Measurements from ENCODE around the gene CORO2B. TPM values are rescaled to one million over a fixed set of nuclear protein-coding genes. Genes with fewer than 3 reads are reported as not detected.

CORO2B gene
- total RNA-seq, 1 donor from 2014 or later = 1.1 TPM

DNA sequence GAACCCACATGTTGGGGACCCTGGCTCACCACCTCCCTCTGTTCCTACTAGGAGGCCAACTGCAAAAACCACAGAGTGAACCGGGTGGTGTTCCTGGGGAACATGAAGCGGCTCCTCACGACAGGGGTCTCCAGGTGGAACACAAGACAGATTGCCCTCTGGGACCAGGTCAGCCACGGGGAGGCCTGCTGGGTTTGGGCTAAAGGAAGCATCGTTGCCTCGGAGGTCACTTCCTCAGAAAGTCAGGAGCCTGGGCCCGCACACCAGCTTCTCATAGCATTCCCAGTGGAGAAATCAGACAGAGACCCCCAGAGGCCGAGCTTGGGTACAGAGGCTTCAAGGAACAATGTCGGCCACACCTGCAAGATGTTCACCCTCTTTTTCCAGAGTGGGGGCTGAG lies 135.1 kb downstream of the CORO2B start:
- TF ChIP-seq, protein P1, sequence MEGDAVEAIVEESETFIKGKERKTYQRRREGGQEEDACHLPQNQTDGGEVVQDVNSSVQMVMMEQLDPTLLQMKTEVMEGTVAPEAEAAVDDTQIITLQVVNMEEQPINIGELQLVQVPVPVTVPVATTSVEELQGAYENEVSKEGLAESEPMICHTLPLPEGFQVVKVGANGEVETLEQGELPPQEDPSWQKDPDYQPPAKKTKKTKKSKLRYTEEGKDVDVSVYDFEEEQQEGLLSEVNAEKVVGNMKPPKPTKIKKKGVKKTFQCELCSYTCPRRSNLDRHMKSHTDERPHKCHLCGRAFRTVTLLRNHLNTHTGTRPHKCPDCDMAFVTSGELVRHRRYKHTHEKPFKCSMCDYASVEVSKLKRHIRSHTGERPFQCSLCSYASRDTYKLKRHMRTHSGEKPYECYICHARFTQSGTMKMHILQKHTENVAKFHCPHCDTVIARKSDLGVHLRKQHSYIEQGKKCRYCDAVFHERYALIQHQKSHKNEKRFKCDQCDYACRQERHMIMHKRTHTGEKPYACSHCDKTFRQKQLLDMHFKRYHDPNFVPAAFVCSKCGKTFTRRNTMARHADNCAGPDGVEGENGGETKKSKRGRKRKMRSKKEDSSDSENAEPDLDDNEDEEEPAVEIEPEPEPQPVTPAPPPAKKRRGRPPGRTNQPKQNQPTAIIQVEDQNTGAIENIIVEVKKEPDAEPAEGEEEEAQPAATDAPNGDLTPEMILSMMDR (IDR thresholded peaks at IDR 0.05; ENCODE audit: unreplicated experiment) = no peak
- Mint-ChIP-seq H3K9me3 (no peaks in the 10 kb centered on the region), H3K27me3 (ENCODE audit: low read depth) (no peaks in the 10 kb centered on the region), H3K27ac (no peak overlapping the region), H3K36me3 (no peaks in the 10 kb centered on the region), H3K4me1 (peaks cover 13% of the 10 kb centered on the region), H3K4me3 (no peak overlapping the region)
- DNase-seq (ENCODE audit: low spot score in 2 of 2, unreplicated experiment in 2 of 2) = no peak

DNA sequence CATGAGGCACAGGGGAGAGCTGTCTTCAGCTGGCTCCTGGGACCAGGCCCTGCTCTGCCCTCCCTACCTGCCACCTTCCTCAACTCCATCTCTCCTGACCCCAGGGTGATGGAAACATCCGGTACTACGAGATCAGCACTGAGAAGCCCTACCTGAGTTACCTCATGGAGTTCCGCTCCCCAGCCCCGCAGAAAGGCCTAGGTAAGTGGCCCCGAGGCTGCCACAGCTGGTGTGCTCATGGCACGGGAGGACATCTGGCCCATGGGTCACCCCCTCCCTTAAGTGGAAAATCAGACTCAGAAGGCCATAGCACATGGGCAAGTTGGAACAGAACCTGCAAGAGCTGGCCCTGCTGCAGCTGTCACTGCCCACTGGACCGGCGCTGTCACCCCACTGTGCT lies 136.3 kb downstream of the CORO2B start:
- TF ChIP-seq, protein P1 (IDR thresholded peaks at IDR 0.05; ENCODE audit: unreplicated experiment) = no peak
- H3K4me3 Mint-ChIP-seq = no peak overlapping the region
- no peaks in the 10 kb centered on the region for H3K36me3 Mint-ChIP-seq
- peaks cover 13% of the 10 kb centered on the region for H3K4me1 Mint-ChIP-seq
- H3K27me3 Mint-ChIP-seq (ENCODE audit: low read depth) = no peaks in the 10 kb centered on the region
- H3K9me3 Mint-ChIP-seq = no peaks in the 10 kb centered on the region
- no peak overlapping the region for H3K27ac Mint-ChIP-seq
- no peak for DNase-seq (ENCODE audit: low spot score in 2 of 2, unreplicated experiment in 2 of 2)

DNA sequence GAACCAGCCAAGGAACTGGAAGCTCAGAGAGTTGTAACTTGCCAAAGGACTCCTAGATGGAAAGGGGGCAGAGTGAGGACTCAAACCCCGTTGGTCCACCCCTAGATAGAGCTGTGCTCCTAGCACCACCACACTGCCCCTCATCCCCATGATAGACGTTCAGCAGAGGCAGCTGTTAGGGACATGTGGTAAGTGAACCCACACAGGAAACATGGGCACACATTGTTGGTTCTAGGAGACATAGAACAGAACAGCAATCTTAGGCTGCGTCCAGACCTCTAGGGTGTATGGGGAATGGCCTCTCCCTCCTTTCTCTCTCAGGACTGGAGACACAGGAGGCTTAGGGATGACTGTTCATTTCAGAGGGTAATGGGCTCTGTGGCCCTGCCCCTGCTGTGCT lies 139.2 kb downstream of the CORO2B start:
- Mint-ChIP-seq H3K9me3 (peaks cover 3% of the 10 kb centered on the region), H3K4me1 (peaks cover 13% of the 10 kb centered on the region), H3K27me3 (ENCODE audit: low read depth) (no peaks in the 10 kb centered on the region), H3K4me3 (no peak overlapping the region), H3K36me3 (no peaks in the 10 kb centered on the region), H3K27ac (no peak overlapping the region)
- TF ChIP-seq, protein P1 (IDR thresholded peaks at IDR 0.05; ENCODE audit: unreplicated experiment) = no peak
- no peak for DNase-seq (ENCODE audit: low spot score in 2 of 2, unreplicated experiment in 2 of 2)

DNA sequence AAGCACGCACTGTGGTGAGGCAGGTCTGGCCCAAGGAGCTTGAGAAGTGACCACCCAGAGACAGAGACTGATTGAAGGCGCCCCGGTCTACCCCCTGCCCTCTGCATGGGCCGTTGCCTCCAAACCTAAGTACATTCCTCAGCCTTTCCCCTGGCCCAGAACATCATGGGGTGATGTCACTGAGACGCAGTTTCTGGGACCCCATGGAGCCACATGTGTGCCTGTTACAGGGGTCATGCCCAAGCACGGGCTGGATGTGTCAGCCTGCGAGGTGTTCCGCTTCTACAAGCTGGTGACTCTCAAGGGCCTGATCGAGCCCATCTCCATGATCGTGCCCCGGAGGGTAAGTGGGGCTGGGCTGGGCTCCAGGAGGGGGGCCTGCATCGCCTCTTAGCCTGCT lies 139.7 kb downstream of the CORO2B start:
- TF ChIP-seq, protein P1 (IDR thresholded peaks at IDR 0.05; ENCODE audit: unreplicated experiment) = no peak
- DNase-seq (ENCODE audit: low spot score in 2 of 2, unreplicated experiment in 2 of 2) = no peak
- H3K27ac Mint-ChIP-seq = no peak overlapping the region
- H3K4me1 Mint-ChIP-seq = peaks cover 13% of the 10 kb centered on the region
- H3K9me3 Mint-ChIP-seq = peaks cover 3% of the 10 kb centered on the region
- H3K27me3 Mint-ChIP-seq (ENCODE audit: low read depth) = no peaks in the 10 kb centered on the region
- no peaks in the 10 kb centered on the region for H3K36me3 Mint-ChIP-seq
- no peak overlapping the region for H3K4me3 Mint-ChIP-seq

DNA sequence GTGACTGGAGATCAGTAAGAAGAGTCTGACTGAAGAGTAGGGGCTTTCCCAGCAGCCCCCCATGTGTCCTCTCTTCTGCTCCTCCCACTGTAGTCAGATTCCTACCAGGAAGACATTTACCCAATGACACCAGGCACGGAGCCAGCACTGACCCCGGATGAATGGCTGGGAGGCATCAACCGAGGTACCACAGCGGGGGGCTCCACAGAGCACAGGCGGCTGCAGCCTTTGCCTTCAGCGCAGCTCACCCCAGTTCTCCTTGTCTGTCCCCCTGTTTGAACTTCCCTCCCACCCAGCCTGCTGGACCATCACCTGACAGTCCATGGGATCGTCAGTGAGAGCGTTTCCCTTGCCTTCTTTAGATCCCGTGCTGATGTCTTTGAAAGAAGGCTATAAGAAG lies 140.3 kb downstream of the CORO2B start:
- H3K27me3 Mint-ChIP-seq (ENCODE audit: low read depth) = no peaks in the 10 kb centered on the region
- peak overlapping the region; percentile 4 for H3K27ac Mint-ChIP-seq
- H3K4me3 Mint-ChIP-seq = no peak overlapping the region
- TF ChIP-seq, protein P1 (IDR thresholded peaks at IDR 0.05; ENCODE audit: unreplicated experiment) = no peak
- DNase-seq (ENCODE audit: low spot score in 2 of 2, unreplicated experiment in 2 of 2) = no peak
- H3K4me1 Mint-ChIP-seq = peaks cover 13% of the 10 kb centered on the region
- peaks cover 3% of the 10 kb centered on the region for H3K9me3 Mint-ChIP-seq
- H3K36me3 Mint-ChIP-seq = no peaks in the 10 kb centered on the region

GRCh38 chr15:68719672-68720071 lies 140.9 kb downstream of the CORO2B start:
- Mint-ChIP-seq H3K27me3 (ENCODE audit: low read depth) (no peaks in the 10 kb centered on the region), H3K36me3 (no peaks in the 10 kb centered on the region), H3K4me1 (peaks cover 13% of the 10 kb centered on the region), H3K27ac (peak overlapping the region; percentile 16), H3K4me3 (no peak overlapping the region), H3K9me3 (peaks cover 3% of the 10 kb centered on the region)
- DNase-seq (ENCODE audit: low spot score in 2 of 2, unreplicated experiment in 2 of 2) = no peak
- TF ChIP-seq, protein P1 (IDR thresholded peaks at IDR 0.05; ENCODE audit: unreplicated experiment) = no peak

Data from mesothelial cell of epicardium (in vitro differentiated cells).